ENCODE results near the gene SPIRE2.
A peak's percentile ranks its signal among the peaks of the same experiment; 100 is the strongest.
"Not testable (repeated sequence)": the region's sequence is repeated elsewhere in the genome, so short reads cannot be mapped to it uniquely, and the experiment has no call there.

SPIRE2 gene

DNA sequence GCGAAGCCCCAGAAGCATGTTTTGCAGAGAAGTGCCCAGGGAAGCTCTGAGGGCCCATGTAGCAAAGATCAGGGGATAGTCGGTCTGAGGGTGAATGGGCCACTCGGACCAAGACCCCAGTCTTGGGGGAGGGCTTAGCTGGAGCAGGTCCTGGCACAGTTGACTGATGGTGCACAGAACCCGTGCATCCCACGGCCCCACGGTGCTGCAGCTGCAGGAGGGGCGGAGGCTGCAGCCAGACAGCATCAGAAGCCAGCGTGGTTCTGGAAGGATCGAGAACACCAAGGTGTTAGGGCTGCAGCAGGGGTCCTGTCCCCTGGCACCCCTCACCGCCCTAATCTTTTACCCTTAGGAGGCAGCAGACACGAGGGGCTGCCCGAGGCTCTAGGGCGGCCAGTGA is 83.9 kb downstream of the SPIRE2 start:
- DNase-seq (ENCODE audit: low read depth in 2 of 3, low spot score in 2 of 3), result no peak

DNA sequence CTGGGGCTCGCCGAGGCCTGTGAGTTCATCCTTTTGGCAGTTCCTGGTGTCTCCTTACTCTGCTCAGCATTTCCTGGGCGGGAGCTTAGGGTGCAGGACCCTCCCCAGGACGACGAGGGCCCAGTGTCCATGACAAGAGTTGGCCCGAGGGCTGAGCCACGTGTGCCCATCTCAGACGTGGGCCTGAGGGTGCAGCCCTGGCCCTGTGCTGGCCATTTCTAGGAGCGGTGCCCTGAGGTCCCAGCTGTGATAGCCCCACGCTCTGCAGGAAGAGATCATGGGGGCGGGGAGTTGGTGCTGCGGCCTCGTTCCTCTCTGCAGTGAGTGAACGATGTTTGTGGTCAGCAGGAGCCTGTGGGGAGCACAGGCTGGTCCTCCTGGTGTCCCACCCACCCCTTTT is 84.4 kb downstream of the SPIRE2 start:
- no peak for DNase-seq (ENCODE audit: low read depth in 2 of 3, low spot score in 2 of 3)

DNA sequence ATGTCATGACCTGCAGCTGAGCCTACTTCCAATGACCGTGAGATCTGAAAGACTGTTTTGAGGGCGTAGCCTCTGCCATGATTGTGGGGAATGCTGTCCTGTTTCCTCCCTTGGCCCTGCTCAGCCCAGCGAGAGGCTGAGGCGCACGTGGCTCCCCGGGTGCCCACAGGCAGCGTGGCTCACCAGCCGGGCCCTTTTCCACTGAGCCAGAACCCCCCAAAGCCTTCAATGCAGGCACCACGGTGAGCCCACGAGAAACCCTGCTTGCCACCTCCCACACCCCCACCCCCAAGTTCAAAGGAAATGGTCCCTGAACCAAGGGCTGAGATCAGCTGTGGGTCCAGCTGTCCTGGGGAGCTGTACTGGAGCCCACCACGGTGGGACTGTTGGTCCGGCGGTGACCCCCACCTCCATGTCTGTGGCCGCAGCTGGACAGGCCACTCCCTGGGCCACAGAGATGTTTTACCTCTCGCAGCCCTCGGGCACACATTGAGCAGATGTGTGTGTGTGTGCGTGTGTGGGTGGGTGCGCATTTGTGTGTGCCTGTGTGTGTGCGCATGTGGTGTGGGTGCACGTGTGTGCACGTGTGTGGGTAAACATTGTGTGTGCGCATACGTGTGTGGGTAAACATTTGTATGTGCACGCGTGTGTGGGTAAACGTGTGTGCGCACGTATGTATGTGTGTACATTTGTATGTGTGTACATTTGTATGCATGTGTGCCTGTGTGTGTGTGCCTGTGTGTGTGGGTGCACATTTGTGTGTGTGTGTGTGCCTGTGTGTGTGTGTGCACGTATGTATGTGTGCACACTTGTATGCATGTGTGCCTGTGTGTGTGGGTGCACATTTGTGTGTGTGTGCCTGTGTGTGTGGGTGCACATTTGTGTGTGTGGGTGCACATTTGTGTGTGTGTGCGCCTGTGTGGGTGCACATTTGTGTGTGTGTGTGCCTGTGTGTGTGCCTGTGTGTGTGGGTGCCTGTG is 85.4 kb downstream of the SPIRE2 start:
- no peak for DNase-seq (ENCODE audit: low read depth in 2 of 3, low spot score in 2 of 3)

DNA sequence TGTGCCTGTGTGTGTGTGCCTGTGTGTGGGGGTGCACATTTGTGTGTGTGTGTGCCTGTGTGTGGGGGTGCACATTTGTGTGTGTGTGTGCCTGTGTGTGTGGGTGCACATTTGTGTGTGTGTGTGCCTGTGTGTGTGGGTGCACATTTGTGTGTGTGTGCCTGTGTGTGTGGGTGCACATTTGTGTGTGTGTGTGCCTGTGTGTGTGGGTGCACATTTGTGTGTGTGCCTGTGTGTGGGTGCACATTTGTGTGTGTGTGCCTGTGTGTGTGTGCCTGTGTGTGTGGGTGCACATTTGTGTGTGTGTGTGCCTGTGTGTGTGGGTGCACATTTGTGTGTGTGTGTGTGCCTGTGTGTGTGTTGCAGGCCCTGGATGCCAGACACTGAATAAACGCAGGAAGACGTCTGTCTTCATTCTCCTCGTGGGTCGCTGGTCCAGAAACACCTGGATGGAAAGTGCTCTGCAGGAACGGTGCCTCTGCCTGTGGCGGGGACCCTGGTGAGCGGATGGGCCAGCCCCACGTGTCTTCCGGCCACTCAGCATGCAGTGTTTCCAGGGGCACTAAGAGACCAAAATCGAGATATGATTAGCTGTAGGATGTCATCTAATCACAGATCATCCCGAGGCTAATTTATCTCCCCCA is 86.5 kb downstream of the SPIRE2 start:
- not testable (repeated sequence) for DNase-seq (ENCODE audit: low read depth in 2 of 3, low spot score in 2 of 3)

DNA sequence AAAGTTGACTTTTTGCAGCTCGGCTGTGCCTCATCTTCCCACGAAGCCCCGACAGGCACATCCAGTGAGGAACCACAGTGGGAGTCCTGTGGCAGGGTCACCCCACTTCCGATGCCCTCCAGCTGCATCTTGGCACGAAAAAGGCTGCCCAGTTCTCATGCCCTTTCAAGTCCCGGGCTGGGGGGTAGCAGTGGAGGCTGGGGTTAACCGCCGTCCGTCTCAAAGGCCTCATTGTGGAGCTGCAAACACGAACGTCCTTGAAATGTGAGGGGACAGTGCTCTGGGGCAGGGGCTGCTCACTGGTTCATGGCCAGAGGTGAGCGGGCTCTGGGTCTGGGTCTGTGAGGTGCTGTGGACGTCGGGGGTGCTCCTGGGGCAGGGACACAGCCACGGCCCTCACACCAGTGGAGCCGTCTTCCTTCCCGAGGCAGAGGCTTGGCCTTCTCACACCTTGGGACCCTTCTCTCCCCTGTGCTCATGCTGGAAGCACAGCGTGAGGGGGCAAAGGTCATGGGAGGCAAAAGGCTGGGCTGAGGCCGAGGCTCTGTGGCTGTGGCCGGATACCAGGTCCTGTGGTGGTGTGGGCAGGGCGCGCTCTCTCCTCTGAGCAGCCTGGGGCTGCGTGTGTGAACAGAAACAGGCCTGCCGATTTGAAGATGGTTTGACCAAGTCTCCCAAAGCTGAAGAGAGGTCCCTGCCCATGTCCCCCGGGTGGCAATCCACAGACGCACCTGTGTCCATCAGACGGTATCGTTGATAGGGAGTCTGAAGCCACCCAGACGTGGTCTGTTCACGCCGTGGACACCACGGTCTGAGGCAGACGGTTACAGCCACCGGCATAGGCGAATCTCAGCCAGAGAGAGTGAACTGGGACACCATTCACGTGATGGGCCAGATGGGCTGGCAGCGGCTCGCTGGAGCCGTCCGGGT is 87.3 kb downstream of the SPIRE2 start:
- no peak for DNase-seq (ENCODE audit: low read depth in 2 of 3, low spot score in 2 of 3)

DNA sequence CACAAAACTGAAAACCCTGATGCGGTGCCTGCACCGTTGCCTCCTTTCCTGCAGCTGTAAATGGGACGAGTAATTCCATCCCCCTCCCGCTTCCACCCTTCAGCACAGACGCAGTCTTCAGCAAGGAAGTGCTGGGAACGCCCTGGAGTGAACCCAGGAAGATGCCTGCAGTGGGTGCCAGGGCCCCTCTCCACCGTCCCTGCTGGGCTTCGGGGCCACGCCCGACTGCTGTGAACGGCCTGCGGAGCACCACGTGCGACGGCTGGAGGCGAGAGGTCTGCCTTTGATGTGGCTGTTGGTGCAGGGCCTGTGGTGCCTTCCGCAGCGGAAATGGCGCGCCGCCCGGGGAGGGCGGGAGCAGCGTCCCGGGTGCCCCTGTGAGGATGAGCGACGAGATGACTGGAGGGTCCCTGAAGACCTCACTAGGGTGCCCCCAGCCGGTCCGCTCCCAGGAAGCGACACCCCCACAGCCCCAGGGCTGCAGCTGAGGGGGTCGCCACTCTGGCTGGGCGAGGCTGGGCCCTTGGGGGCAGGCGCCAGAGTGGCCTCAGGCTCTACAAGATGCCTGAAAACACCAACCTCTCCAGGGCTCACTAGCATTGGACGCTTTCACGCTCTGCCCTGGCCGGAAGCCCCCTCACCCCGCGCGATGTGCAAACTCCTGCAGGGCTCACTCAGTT is 89.6 kb downstream of the SPIRE2 start:
- DNase-seq (ENCODE audit: low read depth in 2 of 3, low spot score in 2 of 3), result peak; percentile 61 to 73 (median 65)

DNA sequence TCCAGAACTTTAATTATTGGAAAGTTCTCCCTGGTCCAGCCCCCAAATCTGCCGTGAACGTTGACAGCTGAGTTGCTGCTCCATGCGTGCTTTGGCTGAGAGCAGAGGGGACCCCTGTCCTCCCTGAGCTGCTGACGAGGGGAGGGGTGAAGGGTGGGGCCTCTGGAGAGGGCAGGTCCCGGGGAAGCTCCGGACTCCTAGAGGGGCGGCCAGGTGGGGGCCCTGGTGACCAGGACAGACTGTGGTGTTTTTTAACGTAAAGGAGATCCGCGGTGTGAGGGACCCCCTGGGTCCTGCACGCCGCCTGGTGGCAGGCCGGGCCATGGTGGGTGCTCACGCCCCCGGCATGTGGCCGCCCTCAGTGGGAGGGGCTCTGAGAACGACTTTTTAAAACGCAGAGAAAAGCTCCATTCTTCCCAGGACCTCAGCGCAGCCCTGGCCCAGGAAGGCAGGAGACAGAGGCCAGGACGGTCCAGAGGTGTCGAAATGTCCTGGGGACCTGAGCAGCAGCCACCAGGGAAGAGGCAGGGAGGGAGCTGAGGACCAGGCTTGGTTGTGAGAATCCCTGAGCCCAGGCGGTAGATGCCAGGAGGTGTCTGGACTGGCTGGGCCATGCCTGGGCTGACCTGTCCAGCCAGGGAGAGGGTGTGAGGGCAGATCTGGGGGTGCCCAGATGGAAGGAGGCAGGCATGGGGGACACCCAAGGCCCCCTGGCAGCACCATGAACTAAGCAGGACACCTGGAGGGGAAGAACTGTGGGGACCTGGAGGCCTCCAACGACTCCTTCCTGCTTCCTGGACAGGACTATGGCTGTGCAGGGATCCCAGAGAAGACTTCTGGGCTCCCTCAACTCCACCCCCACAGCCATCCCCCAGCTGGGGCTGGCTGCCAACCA is 90.4 kb downstream of the SPIRE2 start, which contains the start of gene MC1R:
MC1R (plus strand) TSS at position 410 of the 895 bp plus-strand sequence; CDS start at position 807, 397 bp downstream.
- DNase-seq (ENCODE audit: low read depth in 2 of 3, low spot score in 2 of 3), result no peak

DNA sequence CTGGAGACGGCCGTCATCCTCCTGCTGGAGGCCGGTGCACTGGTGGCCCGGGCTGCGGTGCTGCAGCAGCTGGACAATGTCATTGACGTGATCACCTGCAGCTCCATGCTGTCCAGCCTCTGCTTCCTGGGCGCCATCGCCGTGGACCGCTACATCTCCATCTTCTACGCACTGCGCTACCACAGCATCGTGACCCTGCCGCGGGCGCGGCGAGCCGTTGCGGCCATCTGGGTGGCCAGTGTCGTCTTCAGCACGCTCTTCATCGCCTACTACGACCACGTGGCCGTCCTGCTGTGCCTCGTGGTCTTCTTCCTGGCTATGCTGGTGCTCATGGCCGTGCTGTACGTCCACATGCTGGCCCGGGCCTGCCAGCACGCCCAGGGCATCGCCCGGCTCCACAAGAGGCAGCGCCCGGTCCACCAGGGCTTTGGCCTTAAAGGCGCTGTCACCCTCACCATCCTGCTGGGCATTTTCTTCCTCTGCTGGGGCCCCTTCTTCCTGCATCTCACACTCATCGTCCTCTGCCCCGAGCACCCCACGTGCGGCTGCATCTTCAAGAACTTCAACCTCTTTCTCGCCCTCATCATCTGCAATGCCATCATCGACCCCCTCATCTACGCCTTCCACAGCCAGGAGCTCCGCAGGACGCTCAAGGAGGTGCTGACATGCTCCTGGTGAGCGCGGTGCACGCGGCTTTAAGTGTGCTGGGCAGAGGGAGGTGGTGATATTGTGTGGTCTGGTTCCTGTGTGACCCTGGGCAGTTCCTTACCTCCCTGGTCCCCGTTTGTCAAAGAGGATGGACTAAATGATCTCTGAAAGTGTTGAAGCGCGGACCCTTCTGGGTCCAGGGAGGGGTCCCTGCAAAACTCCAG is 91.5 kb downstream of the SPIRE2 start:
- DNase-seq (ENCODE audit: low read depth in 2 of 3, low spot score in 2 of 3), result no peak

DNA sequence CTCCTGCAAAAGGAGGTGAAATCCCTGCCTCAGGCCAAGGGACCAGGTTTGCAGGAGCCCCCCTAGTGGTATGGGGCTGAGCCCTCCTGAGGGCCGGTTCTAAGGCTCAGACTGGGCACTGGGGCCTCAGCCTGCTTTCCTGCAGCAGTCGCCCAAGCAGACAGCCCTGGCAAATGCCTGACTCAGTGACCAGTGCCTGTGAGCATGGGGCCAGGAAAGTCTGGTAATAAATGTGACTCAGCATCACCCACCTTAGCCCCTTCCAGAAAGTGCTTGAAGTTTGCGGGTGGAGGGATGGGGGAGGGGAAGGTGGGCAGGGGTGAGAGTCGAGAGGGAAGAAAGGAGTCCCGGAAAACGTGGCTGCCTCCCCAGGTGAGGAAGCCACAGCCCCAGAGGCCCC is 92.4 kb downstream of the SPIRE2 start:
- no peak for DNase-seq (ENCODE audit: low read depth in 2 of 3, low spot score in 2 of 3)
